Mesenchymal stem cell (in vitro differentiated cells and primary cell): ENCODE measurements around the gene FMOD.

Experiments
- DNase-seq: peaks from one replicate; pipeline ENCODE4 v3.0.0-alpha.2; 2013
- H2AFZ ChIP-seq: one replicate; pipeline ENCODE4 v1.6.1; 2013; ENCODE audit warnings: low read depth, mild to moderate bottlenecking, control low read depth, inconsistent platforms, low read length, moderate library complexity
- H2AK5ac ChIP-seq: 2 replicates; pipeline ENCODE4 v1.6.1; 2013; ENCODE audit warnings: low read length, moderate library complexity, mild to moderate bottlenecking, inconsistent platforms; ENCODE audit not compliant: severe bottlenecking
- H2BK120ac ChIP-seq: one replicate; pipeline ENCODE4 v1.6.1; 2013; ENCODE audit warnings: low read depth, mild to moderate bottlenecking, inconsistent platforms, low read length, moderate library complexity
- H2BK12ac ChIP-seq, 2 experiments: one replicate each; pipeline ENCODE4 v1.6.1; 2013; ENCODE audit warnings: inconsistent platforms in 2 of 2, low read length in 2 of 2, mild to moderate bottlenecking in 2 of 2, moderate library complexity in 2 of 2, control low read depth in 1 of 2
- H2BK15ac ChIP-seq: one replicate; pipeline ENCODE4 v1.6.1; 2013; ENCODE audit warnings: mild to moderate bottlenecking, low read depth, inconsistent platforms; ENCODE audit not compliant: poor library complexity, severe bottlenecking
- H2BK5ac ChIP-seq: 2 replicates; pipeline ENCODE4 v1.6.1; 2013; ENCODE audit warnings: low read depth, mild to moderate bottlenecking, low read length, control low read depth, inconsistent platforms; ENCODE audit not compliant: poor library complexity, severe bottlenecking
- H3K14ac ChIP-seq, 2 experiments: one replicate each; pipeline ENCODE4 v1.6.1; 2013; ENCODE audit warnings: inconsistent platforms in 2 of 2, low read length in 2 of 2, control low read depth in 1 of 2, mild to moderate bottlenecking in 1 of 2, moderate library complexity in 1 of 2
- H3K18ac ChIP-seq, 2 experiments: one replicate each; pipeline ENCODE4 v1.6.1; 2013; ENCODE audit warnings: inconsistent platforms in 2 of 2, low read length in 2 of 2, control low read depth in 1 of 2, low read depth in 1 of 2, mild to moderate bottlenecking in 1 of 2
- H3K23ac ChIP-seq, 2 experiments: one replicate each; pipeline ENCODE4 v1.6.1; 2013; ENCODE audit warnings: inconsistent platforms in 2 of 2, low read length in 2 of 2, mild to moderate bottlenecking in 2 of 2, moderate library complexity in 2 of 2, control low read depth in 1 of 2
- H3K27ac ChIP-seq: 2 replicates; pipeline ENCODE4 v1.5.1; 2013; ENCODE audit warnings: mild to moderate bottlenecking, moderate library complexity, low read length, control low read depth, inconsistent platforms; ENCODE audit not compliant: poor library complexity, severe bottlenecking
- H3K27me3 ChIP-seq, 2 experiments: 2 replicates each; pipeline versions ENCODE4 v1.6.1 to v1.7.0; 2013; ENCODE audit warnings: low read length in 2 of 2, mild to moderate bottlenecking in 2 of 2, moderate library complexity in 2 of 2, control low read depth in 1 of 2, inconsistent platforms in 1 of 2; ENCODE audit not compliant: control insufficient read depth in 1 of 2, insufficient read depth in 1 of 2
- H3K36me3 ChIP-seq, 2 experiments: 2 replicates each; pipeline versions ENCODE4 v1.6.1 to v1.7.0; 2013; ENCODE audit warnings: low read length in 2 of 2, control low read depth in 1 of 2, inconsistent platforms in 1 of 2, low read depth in 1 of 2, mild to moderate bottlenecking in 1 of 2; ENCODE audit not compliant: insufficient read depth in 2 of 2, control insufficient read depth in 1 of 2
- H3K4ac ChIP-seq, 2 experiments: one replicate each; pipeline ENCODE4 v1.6.1; 2013; ENCODE audit warnings: inconsistent platforms in 2 of 2, low read length in 2 of 2, mild to moderate bottlenecking in 2 of 2, moderate library complexity in 2 of 2, control low read depth in 1 of 2, low read depth in 1 of 2
- H3K4me1 ChIP-seq: 2 replicates; pipeline ENCODE4 v1.6.1; 2013; ENCODE audit warnings: low read depth, low read length, control low read depth; ENCODE audit not compliant: control insufficient read depth, insufficient read depth
- H3K4me2 ChIP-seq: 2 replicates; pipeline ENCODE4 v1.6.1; 2013; ENCODE audit warnings: low read length, mild to moderate bottlenecking, inconsistent platforms; ENCODE audit not compliant: poor library complexity, severe bottlenecking
- H3K4me3 ChIP-seq, 2 experiments: 2 replicates each; pipeline versions ENCODE4 v1.5.1 to v1.7.0; 2013; ENCODE audit warnings: low read length in 2 of 2, mild to moderate bottlenecking in 2 of 2, control low read depth in 1 of 2, low read depth in 1 of 2; ENCODE audit not compliant: insufficient read depth in 1 of 2
- H3K79me1 ChIP-seq: replicated peaks from 2 replicates; pipeline ENCODE4 v1.6.1; 2013; ENCODE audit warnings: mild to moderate bottlenecking, control low read depth, low read length, inconsistent platforms; ENCODE audit not compliant: poor library complexity, severe bottlenecking
- H3K9ac ChIP-seq: 2 replicates; pipeline ENCODE4 v1.7.0; 2013; ENCODE audit warnings: mild to moderate bottlenecking, low read length, moderate library complexity
- H3K9me3 ChIP-seq: 2 replicates; pipeline ENCODE4 v1.7.0; 2013; ENCODE audit warnings: mild to moderate bottlenecking, low read length; ENCODE audit not compliant: control insufficient read depth
- H4K8ac ChIP-seq: one replicate; pipeline ENCODE4 v1.6.1; 2013; ENCODE audit warnings: inconsistent platforms, mild to moderate bottlenecking, low read length, moderate library complexity
- H4K91ac ChIP-seq: one replicate; pipeline ENCODE4 v1.6.1; 2013; ENCODE audit warnings: mild to moderate bottlenecking, low read length, inconsistent platforms
- WGBS: methylation state at CpG from one replicate; pipeline ENCODE4 v1.1.7; 2013; ENCODE audit warnings: mixed read lengths; 5-methylcytosine and 5-hydroxymethylcytosine counted together

Gene FMOD

DNA sequence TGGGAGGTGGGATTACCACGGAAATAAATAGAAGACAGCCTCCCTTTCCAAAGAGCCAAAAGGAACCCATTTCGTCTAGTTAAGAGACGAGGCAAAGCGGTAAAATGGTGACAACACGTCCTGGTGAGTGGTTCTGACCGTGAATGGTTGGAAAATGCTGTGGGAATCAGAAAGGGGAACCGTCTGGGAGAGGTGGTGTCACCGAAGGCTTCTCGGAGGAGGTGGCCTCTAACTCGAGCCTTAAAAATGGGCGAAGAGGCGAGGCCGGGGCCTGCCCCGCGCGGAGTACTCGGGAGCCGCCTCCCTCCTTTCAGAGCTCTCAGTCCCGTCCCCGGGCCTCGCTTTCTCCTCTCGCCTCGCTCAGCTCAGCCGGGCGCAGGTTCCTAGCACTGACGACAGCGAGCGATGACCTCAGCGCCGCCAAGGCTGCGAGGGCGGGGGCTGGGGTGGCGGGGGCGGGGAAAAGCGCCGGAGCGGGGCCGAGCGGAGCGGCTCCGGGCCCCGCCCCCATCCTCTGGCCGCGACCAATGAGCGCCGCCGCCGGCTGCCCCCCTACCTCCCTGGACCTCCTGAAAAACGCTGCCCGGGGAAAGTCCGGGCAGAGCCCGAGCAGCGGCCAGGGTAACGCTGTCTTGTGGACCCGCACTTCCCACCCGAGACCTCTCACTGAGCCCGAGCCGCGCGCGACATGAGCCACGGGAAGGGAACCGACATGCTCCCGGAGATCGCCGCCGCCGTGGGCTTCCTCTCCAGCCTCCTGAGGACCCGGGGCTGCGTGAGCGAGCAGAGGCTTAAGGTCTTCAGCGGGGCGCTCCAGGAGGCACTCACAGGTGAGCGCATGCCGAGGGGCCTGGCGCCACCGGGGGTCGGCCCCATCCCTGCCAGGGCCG, 45.8 kb downstream of the FMOD start, which contains the start of gene BTG2:
TSS of gene BTG2 (plus strand) at position 601 of the 890 bp plus-strand sequence. CDS start at position 689, 88 bp downstream.
- Histone ChIP-seq H2AK5ac (peak within 1 kb of the TSS; percentile 26), H3K9me3 (no peaks in the 10 kb centered on the region), H2BK15ac (peak within 1 kb of the TSS; percentile 73), H2AFZ (peak within 1 kb of the TSS; percentile 15), H3K4me1 (peaks cover 16% of the 10 kb centered on the region), H4K91ac (peak within 1 kb of the TSS; percentile 43), H3K4me2 (peak within 1 kb of the TSS; percentile 70), H3K4me3 (peak within 1 kb of the TSS; percentile 89 to 91), H2BK120ac (no peak within 1 kb of the TSS), H3K4ac (peak within 1 kb of the TSS; percentile 48 to 83), H3K36me3 (peaks cover 16 to 33% of the 10 kb centered on the region in 2 experiments), H2BK5ac (peak within 1 kb of the TSS; percentile 57), H3K27ac (peak within 1 kb of the TSS; percentile 56), H3K27me3 (peaks cover 3 to 21% of the 10 kb centered on the region in 2 experiments), H3K23ac (peak within 1 kb of the TSS in 1 of 2 experiments; percentile 95), H3K14ac (peak within 1 kb of the TSS in 1 of 2 experiments; percentile 96), H3K9ac (peak within 1 kb of the TSS; percentile 91), H3K79me1 (peaks cover 19% of the 10 kb centered on the region), H4K8ac (peak within 1 kb of the TSS; percentile 22), H3K18ac (peak within 1 kb of the TSS; percentile 35 to 91), H2BK12ac (peak within 1 kb of the TSS in 1 of 2 experiments; percentile 77)
- WGBS: 2% methylated on average over 46 of the region's 79 CpGs
- DNase-seq: peak; percentile 93

DNA sequence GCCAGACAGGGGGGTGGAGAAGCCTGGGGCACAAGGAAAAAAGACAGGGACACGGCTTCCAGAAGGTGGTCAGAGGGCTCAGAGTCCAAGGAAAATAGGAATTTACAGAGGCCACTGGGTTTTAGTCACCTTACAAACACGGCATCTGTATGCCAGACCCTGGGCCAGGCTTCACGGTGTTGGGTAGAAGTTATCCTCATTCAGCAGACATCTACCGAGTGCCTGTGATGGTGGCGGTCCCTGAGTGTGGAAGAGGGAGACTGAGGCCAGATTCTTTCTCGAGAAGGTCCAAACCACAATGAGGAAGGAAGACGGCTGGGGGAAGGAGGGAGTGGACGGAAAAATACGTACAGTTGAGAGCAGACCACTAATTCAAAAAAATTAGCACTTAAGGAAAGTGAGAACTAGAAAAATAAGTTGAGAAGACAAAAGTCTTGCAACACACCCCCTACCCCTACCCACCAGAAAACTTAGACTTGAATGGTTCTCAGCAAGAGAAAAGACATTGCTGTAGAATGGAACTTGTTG, 46.5 kb downstream of the FMOD start:
- Histone ChIP-seq H3K79me1 (peaks cover 16% of the 10 kb centered on the region), H3K9me3 (no peaks in the 10 kb centered on the region), H3K23ac (peak overlapping the region in 1 of 2 experiments; percentile 54), H2AFZ (no peak overlapping the region), H3K27me3 (peaks cover 4 to 22% of the 10 kb centered on the region in 2 experiments), H3K4ac (no peak overlapping the region), H2AK5ac (no peak overlapping the region), H3K4me1 (peaks cover 16% of the 10 kb centered on the region), H2BK15ac (no peak overlapping the region), H3K4me2 (no peak overlapping the region), H4K8ac (no peak overlapping the region), H3K14ac (no peak overlapping the region), H4K91ac (no peak overlapping the region), H3K36me3 (peaks cover 13 to 27% of the 10 kb centered on the region in 2 experiments), H2BK12ac (peak overlapping the region in 1 of 2 experiments; percentile 37), H3K18ac (peak overlapping the region in 1 of 2 experiments; percentile 14), H3K4me3 (peak overlapping the region in 1 of 2 experiments; percentile 70), H3K27ac (no peak overlapping the region), H2BK120ac (no peak overlapping the region), H2BK5ac (no peak overlapping the region), H3K9ac (peak overlapping the region; percentile 86)
- WGBS: 92% methylated on average over 6 of the region's 9 CpGs
- DNase-seq: no peak

DNA sequence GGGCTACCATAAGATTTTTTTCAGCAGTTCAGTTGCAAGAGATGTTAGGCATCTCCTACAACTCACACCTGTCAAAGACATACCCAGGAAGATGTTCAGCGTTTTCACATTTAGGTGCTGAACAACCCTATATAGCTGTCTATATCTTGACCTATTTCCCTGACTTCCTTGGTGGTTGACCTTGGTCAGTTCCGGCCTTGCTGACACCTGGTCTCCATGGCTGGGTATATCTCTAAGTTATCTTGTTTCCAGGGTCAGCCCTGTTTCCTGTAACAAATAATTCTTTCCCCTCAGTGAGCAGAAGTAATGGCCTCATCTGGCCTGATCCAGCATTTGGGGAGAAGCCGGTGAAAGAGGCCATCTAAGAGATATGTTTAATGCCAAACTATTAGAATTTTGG, 48.0 kb downstream of the FMOD start:
- no peak overlapping the region for H3K14ac ChIP-seq
- DNase-seq: no peak
- H4K8ac ChIP-seq: no peak overlapping the region
- H3K9ac ChIP-seq: no peak overlapping the region
- H3K4ac ChIP-seq: no peak overlapping the region
- no peak overlapping the region for H2AK5ac ChIP-seq
- peaks cover 9% of the 10 kb centered on the region for H3K79me1 ChIP-seq
- H2BK120ac ChIP-seq: no peak overlapping the region
- H3K4me3 ChIP-seq: no peak overlapping the region
- H3K4me1 ChIP-seq: peaks cover 15% of the 10 kb centered on the region
- no peak overlapping the region for H4K91ac ChIP-seq
- H2BK15ac ChIP-seq: no peak overlapping the region
- H3K27ac ChIP-seq: no peak overlapping the region
- H3K4me2 ChIP-seq: no peak overlapping the region
- H3K18ac ChIP-seq: no peak overlapping the region
- H3K36me3 ChIP-seq: peaks cover 10 to 11% of the 10 kb centered on the region in 2 experiments
- H2AFZ ChIP-seq: no peak overlapping the region
- H2BK12ac ChIP-seq: no peak overlapping the region
- no peak overlapping the region for H3K23ac ChIP-seq
- no peaks in the 10 kb centered on the region for H3K9me3 ChIP-seq
- H3K27me3 ChIP-seq: peaks cover 13 to 22% of the 10 kb centered on the region in 2 experiments
- WGBS: 93% methylated on average over 3 of the region's 3 CpGs
- no peak overlapping the region for H2BK5ac ChIP-seq

DNA sequence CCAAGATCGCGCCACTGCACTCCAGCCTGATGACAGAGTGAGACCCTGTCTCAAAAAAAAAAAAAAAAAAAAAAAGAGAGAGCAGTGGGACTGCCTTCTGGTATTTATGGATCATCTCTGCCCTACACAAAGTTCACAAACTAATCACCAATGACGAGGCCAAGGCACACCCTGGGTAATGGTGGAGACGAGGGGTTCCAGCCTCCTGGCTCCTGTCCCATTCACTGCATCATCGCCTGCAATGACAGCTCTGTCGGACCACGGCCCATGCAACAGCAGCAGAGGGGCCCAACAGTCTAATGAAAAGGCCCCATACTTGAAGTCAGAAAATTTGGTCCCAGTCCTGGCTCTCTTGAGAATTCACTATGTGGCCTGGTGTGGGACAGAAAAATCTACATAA, 48.5 kb downstream of the FMOD start:
- no peak overlapping the region for H2AFZ ChIP-seq
- no peak overlapping the region for H4K91ac ChIP-seq
- H3K27ac ChIP-seq: no peak overlapping the region
- no peak overlapping the region for H2BK5ac ChIP-seq
- no peak overlapping the region for H2BK15ac ChIP-seq
- peaks cover 12% of the 10 kb centered on the region for H3K4me1 ChIP-seq
- no peak overlapping the region for H3K4me3 ChIP-seq
- no peak overlapping the region for H3K23ac ChIP-seq
- no peak for DNase-seq
- H3K14ac ChIP-seq: no peak overlapping the region
- H2BK12ac ChIP-seq: no peak overlapping the region
- H4K8ac ChIP-seq: no peak overlapping the region
- no peak overlapping the region for H3K4ac ChIP-seq
- no peak overlapping the region for H3K4me2 ChIP-seq
- H2AK5ac ChIP-seq: no peak overlapping the region
- H3K9me3 ChIP-seq: no peaks in the 10 kb centered on the region
- H3K36me3 ChIP-seq: peaks cover 7% of the 10 kb centered on the region in 2 experiments
- H3K9ac ChIP-seq: no peak overlapping the region
- peaks cover 13 to 22% of the 10 kb centered on the region in 2 experiments for H3K27me3 ChIP-seq
- no peak overlapping the region for H3K18ac ChIP-seq
- H2BK120ac ChIP-seq: no peak overlapping the region
- WGBS: 87% methylated on average over 5 of the region's 7 CpGs
- H3K79me1 ChIP-seq: peaks cover 6% of the 10 kb centered on the region
